ENCODE results near the gene RIN1.

RIN1 gene

GRCh38 chr11:66282468-66283455, 53.5 kb downstream of the RIN1 start:
- in situ Hi-C loops (cut with MboI; ENCODE audit: low pct_unique_long_range_greater_than_20kb, low sequenced_read_pairs, unreplicated experiment) = no loop called here
- TF ChIP-seq CTCF (IDR thresholded peaks at IDR 0.05; ENCODE audit: extremely low read depth, insufficient read depth, missing control alignments) = peak; percentile 95
- DNase-seq (ENCODE audit: low spot score) = peak; percentile 99
